CD4-positive, alpha-beta T cell treated with Interleukin-17A for 4 hours (primary cell): Measurements from ENCODE around the gene SUMO2.
A peak's percentile ranks its signal among the peaks of the same experiment; 100 is the strongest.
"Not testable (repeated sequence)": the region's sequence is repeated elsewhere in the genome, so short reads cannot be mapped to it uniquely, and the experiment has no call there.

Source experiments
- DNase-seq: peaks from one replicate; pipeline ENCODE4 v3.0.0-alpha.2; 2020; ENCODE audit warnings: mixed read lengths

The SUMO2 gene

GRCh38 chr17:75181608-75182318, 996 bp downstream of the SUMO2 start:
- peak; percentile 55 for DNase-seq

- no peak for DNase-seq
Observed at GRCh38 chr17:75181110-75181509, 1.6 kb downstream of the SUMO2 start.

GRCh38 chr17:75178453-75178852, 4.3 kb downstream of the SUMO2 start:
- DNase-seq: peak; percentile 5

GRCh38 chr17:75176625-75177024, 6.1 kb downstream of the SUMO2 start:
- no peak for DNase-seq

- DNase-seq: no peak
Observed at GRCh38 chr17:75174996-75175395, 7.8 kb downstream of the SUMO2 start.

- no peak for DNase-seq
Observed at GRCh38 chr17:75173526-75173925, 9.2 kb downstream of the SUMO2 start.

GRCh38 chr17:75168998-75169397, 13.8 kb downstream of the SUMO2 start:
- DNase-seq: no peak

- not testable (repeated sequence) for DNase-seq
Observed at GRCh38 chr17:75164606-75165005, 18.2 kb downstream of the SUMO2 start.

- no peak for DNase-seq
Observed at GRCh38 chr17:75163074-75163473, 19.7 kb downstream of the SUMO2 start.

- no peak for DNase-seq
Observed at GRCh38 chr17:75160211-75160610, 22.5 kb downstream of the SUMO2 start.

- no peak for DNase-seq
Observed at GRCh38 chr17:75159196-75160031, 23.3 kb downstream of the SUMO2 start.

- not testable (repeated sequence) for DNase-seq
Observed at GRCh38 chr17:75158480-75158879, 24.3 kb downstream of the SUMO2 start.

- no peak for DNase-seq
Observed at GRCh38 chr17:75155191-75155601, 27.6 kb downstream of the SUMO2 start.

- DNase-seq: peak; percentile 99
Observed at GRCh38 chr17:75154195-75155106, 28.3 kb downstream of the SUMO2 start, which contains the start of gene JPT1. TSS of gene JPT1 (minus strand) at chr17:75154512. CDS start at chr17:75154397, 115 bp downstream.

- peak; percentile 24 for DNase-seq
Observed at GRCh38 chr17:75153780-75154194, 29.0 kb downstream of the SUMO2 start.

GRCh38 chr17:75152922-75153779, 29.6 kb downstream of the SUMO2 start:
- DNase-seq: peak; percentile 32

- DNase-seq: no peak
Observed at GRCh38 chr17:75152523-75152921, 30.2 kb downstream of the SUMO2 start.

- no peak for DNase-seq
Observed at GRCh38 chr17:75151930-75152329, 30.8 kb downstream of the SUMO2 start.

- DNase-seq: no peak
Observed at GRCh38 chr17:75147878-75148546, 34.7 kb downstream of the SUMO2 start.

- DNase-seq: no peak
Observed at GRCh38 chr17:75146592-75146991, 36.2 kb downstream of the SUMO2 start.

- DNase-seq: no peak
Observed at GRCh38 chr17:75144816-75145512, 37.8 kb downstream of the SUMO2 start.
